Heart left ventricle (tissue), 16 donors: ENCODE data around the gene COG2. TPM values are rescaled to one million over a fixed set of nuclear protein-coding genes. Genes with fewer than 3 reads are reported as not detected.

ENCODE experiments used
- ATAC-seq, 4 donors: fragments of 200-7000 bp; cut with Tn5 transposase; one replicate each; pipeline ENCODE4 v1.9.1; 2020 to 2022; ENCODE audit warnings: moderate library complexity in 4 of 4, mild to moderate bottlenecking in 3 of 4, moderate number of reproducible peaks in 1 of 4
- DNase-seq, 5 donors: peaks; one replicate each; pipeline ENCODE4 v3.0.0-alpha.2; 2020
- H3K27ac ChIP-seq, 12 donors: fragments of 200-600 bp; sonication (generic) in 4 of 12; one replicate each; pipeline versions ENCODE4 v1.5.0 to v1.8.0; 2016 to 2022; ENCODE audit warnings: mild to moderate bottlenecking in 2 of 12
- H3K27me3 ChIP-seq, 9 donors: fragments of 200-600 bp; sonication (generic) in 2 of 9; one replicate each; pipeline versions ENCODE4 v1.5.1 to v1.8.0; 2016 to 2022; ENCODE audit warnings: mild to moderate bottlenecking in 3 of 9
- H3K36me3 ChIP-seq, 9 donors: fragments of 200-600 bp; sonication (generic) in 2 of 9; one replicate each; pipeline versions ENCODE4 v1.5.0 to v1.8.0; 2018 to 2022; ENCODE audit warnings: mild to moderate bottlenecking in 2 of 9
- H3K4me1 ChIP-seq, 12 donors: fragments of 200-600 bp; sonication (generic) in 4 of 12; one replicate each; pipeline versions ENCODE4 v1.5.0 to v1.8.0; 2016 to 2022; ENCODE audit warnings: mild to moderate bottlenecking in 3 of 12
- H3K4me3 ChIP-seq, 12 donors: fragments of 200-600 bp; sonication (generic) in 4 of 12; one replicate each; pipeline versions ENCODE4 v1.5.0 to v1.8.0; 2017 to 2022; ENCODE audit warnings: mild to moderate bottlenecking in 9 of 12, moderate library complexity in 4 of 12
- H3K9me3 ChIP-seq, 12 donors: fragments of 200-600 bp; sonication (generic) in 4 of 12; one replicate each; pipeline versions ENCODE4 v1.5.0 to v1.8.0; 2016 to 2022; ENCODE audit warnings: mild to moderate bottlenecking in 1 of 12
- POLR2A ChIP-seq, 2 donors: fragments of 450-650 bp; IDR thresholded peaks; one replicate each; pipeline ENCODE4 v1.6.1; 2017; ENCODE audit warnings: antibody characterized with exemption in 2 of 2, mild to moderate bottlenecking in 2 of 2, moderate library complexity in 2 of 2
- WGBS, 4 donors: extraction: QIAGEN DNeasy Blood & Tissue Kit in 2 of 4; methylation state at CpG; one replicate each; pipeline versions ENCODE4 v1.1.5 to v1.1.7; 2013 to 2018; 5-methylcytosine and 5-hydroxymethylcytosine counted together
- intact Hi-C, 10 donors: fragments of 100-400 bp; cut with DNase I; formaldehyde crosslinking; loops; one replicate each; pipeline versions ENCODE4 v1.11.1 to v1.14.2; 2022
- polyA plus RNA-seq, 2 donors: library from polyadenylated mRNA; stranded (reverse); fragments of 200-250 nt; gene quantifications; one replicate each; pipeline ENCODE4 v1.2.3, GENCODE V29; 2013
- total RNA-seq, 9 donors: library from RNA; depleted of rRNA in 2 of 9; stranded (reverse); fragments of >200 nt in 2 of 9; fragmentation: NEBNext Ultra II Directional in 3 of 9; extraction: Animal tissue kit (Norgen Biotek cat#: 25700) in 3 of 9; gene quantifications; one replicate each; pipeline versions ENCODE4 v1.1.0 to v1.2.4, GENCODE V29; 2016 to 2023
- TF ChIP-seq, protein P1 (sequence below), 12 donors: fragments of 200-600 bp; sonication (generic) in 4 of 12; IDR thresholded peaks; one replicate each; pipeline versions ENCODE4 v1.5.0 to v1.8.0; 2018 to 2022; ENCODE audit warnings: antibody characterized with exemption in 12 of 12, mild to moderate bottlenecking in 5 of 12
- donor health status: ischemic (EF 13 %, LVEDD 7.1; RV severe dilation, severe dysfunction).
- donor health status: healthy with polysubstance abuse.
- donor health status: DM: no; HTN: yes; CAD: no.
- donor health status: DM: no; HTN: no; CAD: no.
- donor health status: ischemic (EF 25% LVEDD 6.9; RV normal size, moderate dysfunction).
- donor health status: ischemic (EF 25% LVEDD 5.7; RV mildly dilated, moderate dysfunction).
- donor health status: healthy.
- donor health status: DM: yes; HTN: yes; CAD: no.
- donor health status: ischemic (EF 35%, LVEDD 5.7; RV mildly dilated, moderate dysfunction).
- donor health status: nonischemic (EF 11% LVEDD 7.7; RV severe dilation, severe dysfunction).
- donor health status: DM: yes; HTN: yes; CAD: no.
- donor health status: PGD.
- donor health status: ischemic (EF 29% LVEDD 5.4; RV normal size, mild dysfunction).
- donor health status: nonischemic (EF 23%, LVEDD 6.1; RV moderate dilation, normal function).

COG2 gene
- total and polyA plus RNA-seq, 11 donors: 9.2 to 31.4 (median 25.1) TPM

GRCh38 chr1:230684146-230684545, 41.9 kb downstream of the COG2 start:
- DNase-seq: no peak
- Histone ChIP-seq H3K36me3 (peaks cover 5 to 93% (median 83%) of the 10 kb centered on the region in 9 donors), H3K27ac (no peak overlapping the region), H3K4me3 (no peak overlapping the region), H3K4me1 (peaks cover 0 to 23% (median 12%) of the 10 kb centered on the region in 12 donors), H3K9me3 (no peaks in the 10 kb centered on the region), H3K27me3 (no peaks in the 10 kb centered on the region)
- no peak for TF ChIP-seq POLR2A (IDR thresholded peaks at IDR 0.05)
- TF ChIP-seq, protein P1, sequence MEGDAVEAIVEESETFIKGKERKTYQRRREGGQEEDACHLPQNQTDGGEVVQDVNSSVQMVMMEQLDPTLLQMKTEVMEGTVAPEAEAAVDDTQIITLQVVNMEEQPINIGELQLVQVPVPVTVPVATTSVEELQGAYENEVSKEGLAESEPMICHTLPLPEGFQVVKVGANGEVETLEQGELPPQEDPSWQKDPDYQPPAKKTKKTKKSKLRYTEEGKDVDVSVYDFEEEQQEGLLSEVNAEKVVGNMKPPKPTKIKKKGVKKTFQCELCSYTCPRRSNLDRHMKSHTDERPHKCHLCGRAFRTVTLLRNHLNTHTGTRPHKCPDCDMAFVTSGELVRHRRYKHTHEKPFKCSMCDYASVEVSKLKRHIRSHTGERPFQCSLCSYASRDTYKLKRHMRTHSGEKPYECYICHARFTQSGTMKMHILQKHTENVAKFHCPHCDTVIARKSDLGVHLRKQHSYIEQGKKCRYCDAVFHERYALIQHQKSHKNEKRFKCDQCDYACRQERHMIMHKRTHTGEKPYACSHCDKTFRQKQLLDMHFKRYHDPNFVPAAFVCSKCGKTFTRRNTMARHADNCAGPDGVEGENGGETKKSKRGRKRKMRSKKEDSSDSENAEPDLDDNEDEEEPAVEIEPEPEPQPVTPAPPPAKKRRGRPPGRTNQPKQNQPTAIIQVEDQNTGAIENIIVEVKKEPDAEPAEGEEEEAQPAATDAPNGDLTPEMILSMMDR (IDR thresholded peaks at IDR 0.05): no peak
- no peak for ATAC-seq
- intact Hi-C loops: loop anchor here in 1 of 10 donors (5.0 kb wide), 2 partner anchors 42 to 88 kb away; partner anchors contain the start of gene COG2
- 80 to 95% (median 92%) methylated on average over 2 of the region's 2 CpGs for WGBS, 4 donors

DNA sequence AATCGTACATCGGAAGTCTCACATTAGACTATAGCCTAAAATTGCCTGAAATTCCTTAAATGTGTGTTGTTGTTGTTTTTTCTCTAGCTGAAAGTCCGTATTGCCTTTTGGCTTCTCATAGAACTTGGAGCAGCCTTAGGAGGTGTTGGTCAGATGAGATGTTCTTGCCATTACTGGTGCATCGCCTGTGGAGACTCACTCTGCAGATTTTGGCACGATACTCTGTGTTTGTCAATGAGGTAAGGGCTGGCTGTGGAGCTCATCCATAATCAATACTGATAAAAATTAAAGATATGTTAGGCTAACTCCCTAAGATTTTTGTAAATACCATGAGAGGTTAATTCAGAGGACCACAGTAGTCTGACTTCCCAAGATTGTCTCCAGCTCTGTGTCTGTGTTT, 42.7 kb downstream of the COG2 start:
- Histone ChIP-seq H3K9me3 (no peaks in the 10 kb centered on the region), H3K27ac (no peak overlapping the region), H3K36me3 (peaks cover 7 to 93% (median 83%) of the 10 kb centered on the region in 9 donors), H3K4me1 (peaks cover 0 to 23% (median 12%) of the 10 kb centered on the region in 12 donors), H3K4me3 (no peak overlapping the region), H3K27me3 (no peaks in the 10 kb centered on the region)
- no peak for TF ChIP-seq POLR2A (IDR thresholded peaks at IDR 0.05)
- TF ChIP-seq, protein P1 (IDR thresholded peaks at IDR 0.05): no peak
- ATAC-seq: no peak
- 95 to 99% (median 96%) methylated on average over 5 of the region's 5 CpGs for WGBS, 4 donors
- intact Hi-C loops: loop anchor here in 2 of 10 donors (5.0 kb wide), 2 partner anchors 43 to 87 kb away; partner anchors contain the start of gene COG2 (in 1 of the 2)
- no peak for DNase-seq

DNA sequence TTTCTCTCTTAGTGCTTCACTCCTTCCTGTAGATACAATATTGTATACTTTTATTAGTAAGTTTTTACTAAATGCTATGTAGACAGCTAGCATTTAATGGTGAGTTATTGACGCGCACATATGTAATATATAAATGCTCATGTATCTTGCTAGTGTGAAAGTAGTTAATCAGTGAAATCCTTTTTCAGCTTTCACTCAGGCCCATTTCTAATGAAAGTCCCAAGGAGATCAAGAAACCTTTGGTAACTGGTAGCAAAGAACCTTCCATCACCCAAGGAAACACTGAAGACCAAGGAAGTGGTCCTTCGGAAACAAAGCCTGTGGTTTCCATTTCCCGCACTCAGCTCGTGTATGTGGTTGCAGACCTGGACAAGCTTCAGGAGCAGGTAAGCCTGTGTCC, 44.5 kb downstream of the COG2 start:
- Histone ChIP-seq H3K27me3 (no peaks in the 10 kb centered on the region), H3K27ac (no peak overlapping the region), H3K9me3 (no peaks in the 10 kb centered on the region), H3K4me1 (peaks cover 0 to 17% (median 12%) of the 10 kb centered on the region in 12 donors), H3K4me3 (no peak overlapping the region), H3K36me3 (peaks cover 8 to 100% (median 89%) of the 10 kb centered on the region in 9 donors)
- no peak for DNase-seq
- intact Hi-C loops: loop anchor here in 1 of 10 donors (5.0 kb wide), 1 partner anchor 86 kb away; no protein-coding TSS in a partner anchor
- ATAC-seq: no peak
- no peak for TF ChIP-seq POLR2A (IDR thresholded peaks at IDR 0.05)
- TF ChIP-seq, protein P1 (IDR thresholded peaks at IDR 0.05): no peak
- WGBS, 4 donors: 79 to 89% (median 84%) methylated on average over 5 of the region's 5 CpGs

GRCh38 chr1:230690101-230690500, 47.8 kb downstream of the COG2 start:
- Histone ChIP-seq H3K4me3 (no peak overlapping the region), H3K36me3 (peaks cover 8 to 96% (median 91%) of the 10 kb centered on the region in 9 donors), H3K4me1 (no peaks in the 10 kb centered on the region), H3K9me3 (no peaks in the 10 kb centered on the region), H3K27me3 (no peaks in the 10 kb centered on the region), H3K27ac (no peak overlapping the region)
- no peak for DNase-seq
- 82 to 94% (median 87%) methylated on average over 9 of the region's 9 CpGs for whole genome bisulfite sequencing, 4 donors
- no peak for ATAC-seq
- TF ChIP-seq, protein P1 (IDR thresholded peaks at IDR 0.05): no peak
- TF ChIP-seq POLR2A (IDR thresholded peaks at IDR 0.05): no peak
- intact Hi-C loops: no loop called here
